Ectodermal cell (in vitro differentiated cells): Measurements from ENCODE around the gene ITGA7.
A peak's percentile ranks its signal among the peaks of the same experiment; 100 is the strongest.

Source experiments
- H3K27ac ChIP-seq: 2 replicates; pipeline ENCODE4 v1.7.0; 2013; ENCODE audit warnings: mild to moderate bottlenecking, low read depth, low read length; ENCODE audit not compliant: insufficient read depth, poor library complexity, severe bottlenecking
- H3K27me3 ChIP-seq: 2 replicates; pipeline ENCODE4 v1.7.0; 2013; ENCODE audit warnings: mild to moderate bottlenecking, low read length; ENCODE audit not compliant: insufficient read depth, control insufficient read depth, poor library complexity, severe bottlenecking
- H3K36me3 ChIP-seq: one replicate; pipeline ENCODE4 v1.7.0; 2013; ENCODE audit warnings: low read length; ENCODE audit not compliant: control insufficient read depth, insufficient read depth
- H3K4me1 ChIP-seq: one replicate; pipeline ENCODE4 v1.7.0; 2013; ENCODE audit warnings: low read length; ENCODE audit not compliant: control insufficient read depth, insufficient read depth
- H3K4me3 ChIP-seq: 2 replicates; pipeline ENCODE4 v1.7.0; 2013; ENCODE audit warnings: low read depth, low read length, control low read depth; ENCODE audit not compliant: insufficient read depth
- H3K9me3 ChIP-seq: 2 replicates; pipeline ENCODE4 v1.7.0; 2013; ENCODE audit warnings: mild to moderate bottlenecking, low read length, moderate library complexity; ENCODE audit not compliant: control insufficient read depth
- WGBS, 2 experiments: methylation state at CpG; one replicate each; pipeline ENCODE4 v1.1.7; 2013; ENCODE audit warnings: missing lambda C conversion rate in 2 of 2; 5-methylcytosine and 5-hydroxymethylcytosine counted together

Gene ITGA7

DNA sequence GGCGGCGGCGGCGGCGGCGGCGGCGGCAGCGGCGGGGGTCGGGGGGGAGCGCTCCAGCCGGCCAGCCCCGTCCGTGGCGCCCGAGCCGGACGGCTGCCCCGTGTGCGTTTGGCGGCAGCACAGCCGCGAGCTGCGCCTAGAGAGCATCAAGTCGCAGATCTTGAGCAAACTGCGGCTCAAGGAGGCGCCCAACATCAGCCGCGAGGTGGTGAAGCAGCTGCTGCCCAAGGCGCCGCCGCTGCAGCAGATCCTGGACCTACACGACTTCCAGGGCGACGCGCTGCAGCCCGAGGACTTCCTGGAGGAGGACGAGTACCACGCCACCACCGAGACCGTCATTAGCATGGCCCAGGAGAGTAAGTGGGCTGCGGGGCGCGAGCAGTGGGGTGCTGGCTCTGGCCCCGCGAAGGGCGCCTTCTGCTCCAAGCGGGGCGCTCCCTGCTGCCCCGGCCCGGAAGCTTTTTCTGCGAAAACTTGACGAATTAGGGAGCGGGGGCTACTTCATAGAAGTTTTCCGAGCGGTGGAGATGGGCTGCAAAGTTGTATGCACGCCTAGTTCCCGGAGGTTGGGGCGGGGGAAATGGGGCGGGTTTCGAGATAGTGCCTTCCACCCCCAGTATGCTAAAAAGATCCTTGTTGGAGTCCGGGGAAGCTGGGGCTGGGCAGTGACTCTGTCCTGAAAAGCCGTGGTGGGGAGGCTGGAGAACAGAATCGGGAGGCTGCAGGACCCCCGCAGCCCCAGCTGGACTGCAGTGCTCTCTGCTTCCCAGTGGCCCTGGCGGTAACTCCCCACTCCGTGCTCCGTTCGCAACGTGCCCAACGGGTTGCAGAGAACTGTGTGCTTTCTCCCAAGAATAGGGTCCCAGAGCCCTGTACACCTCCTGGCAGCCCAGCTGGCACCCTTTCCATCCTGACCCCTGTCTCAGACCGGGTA is 36.0 kb upstream of the ITGA7 start:
- Histone ChIP-seq H3K36me3 (peaks cover 9% of the 10 kb centered on the region), H3K27me3 (no peaks in the 10 kb centered on the region), H3K27ac (peak overlapping the region; percentile 40), H3K4me3 (peak overlapping the region; percentile 96), H3K9me3 (no peaks in the 10 kb centered on the region), H3K4me1 (peaks cover 35% of the 10 kb centered on the region)
- WGBS, 2 experiments, result 0% methylated on average over 73 of the region's 73 CpGs

DNA sequence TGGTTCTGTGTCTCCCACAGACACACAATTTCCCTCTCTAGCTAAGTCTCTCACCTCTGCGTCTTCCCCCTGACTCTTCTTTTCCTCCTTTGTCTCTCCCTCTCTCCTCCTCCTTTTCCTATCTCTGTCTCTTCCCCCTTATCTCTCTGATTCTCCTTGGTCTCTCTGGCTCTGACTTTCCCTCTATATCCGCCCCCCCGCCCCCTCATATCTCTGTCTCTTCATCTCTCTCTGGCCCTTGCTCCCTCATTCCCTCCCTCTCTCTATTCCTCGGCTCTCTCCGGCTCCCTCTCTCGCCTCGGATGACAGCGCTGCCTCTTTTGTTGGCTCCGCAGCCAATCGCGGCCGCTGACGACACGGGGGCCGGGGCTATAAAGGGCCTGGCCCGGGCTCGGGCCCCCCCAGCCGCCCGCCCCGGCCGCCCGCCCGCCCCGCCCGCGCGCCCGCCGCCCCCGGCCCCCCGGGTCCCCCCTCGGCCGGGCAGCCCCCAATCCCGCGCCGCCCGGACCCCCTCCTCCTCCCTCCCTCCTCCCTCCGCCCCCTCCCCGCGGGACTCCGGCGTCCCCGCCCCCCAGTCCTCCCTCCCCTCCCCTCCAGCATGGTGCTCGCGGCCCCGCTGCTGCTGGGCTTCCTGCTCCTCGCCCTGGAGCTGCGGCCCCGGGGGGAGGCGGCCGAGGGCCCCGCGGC is 35.2 kb upstream of the ITGA7 start, which contains the start of gene GDF11:
Gene GDF11, plus strand, starts transcription at position 404 of the 687 bp plus-strand sequence. Its CDS starts 195 bp downstream, at position 599.
- Histone ChIP-seq H3K9me3 (no peaks in the 10 kb centered on the region), H3K4me3 (peak within 1 kb of the TSS; percentile 96), H3K4me1 (peaks cover 27% of the 10 kb centered on the region), H3K36me3 (peaks cover 2% of the 10 kb centered on the region), H3K27ac (peak within 1 kb of the TSS; percentile 68), H3K27me3 (no peaks in the 10 kb centered on the region)
- WGBS, 2 experiments, result 0% methylated on average over 27 to 32 of the region's 53 CpGs

DNA sequence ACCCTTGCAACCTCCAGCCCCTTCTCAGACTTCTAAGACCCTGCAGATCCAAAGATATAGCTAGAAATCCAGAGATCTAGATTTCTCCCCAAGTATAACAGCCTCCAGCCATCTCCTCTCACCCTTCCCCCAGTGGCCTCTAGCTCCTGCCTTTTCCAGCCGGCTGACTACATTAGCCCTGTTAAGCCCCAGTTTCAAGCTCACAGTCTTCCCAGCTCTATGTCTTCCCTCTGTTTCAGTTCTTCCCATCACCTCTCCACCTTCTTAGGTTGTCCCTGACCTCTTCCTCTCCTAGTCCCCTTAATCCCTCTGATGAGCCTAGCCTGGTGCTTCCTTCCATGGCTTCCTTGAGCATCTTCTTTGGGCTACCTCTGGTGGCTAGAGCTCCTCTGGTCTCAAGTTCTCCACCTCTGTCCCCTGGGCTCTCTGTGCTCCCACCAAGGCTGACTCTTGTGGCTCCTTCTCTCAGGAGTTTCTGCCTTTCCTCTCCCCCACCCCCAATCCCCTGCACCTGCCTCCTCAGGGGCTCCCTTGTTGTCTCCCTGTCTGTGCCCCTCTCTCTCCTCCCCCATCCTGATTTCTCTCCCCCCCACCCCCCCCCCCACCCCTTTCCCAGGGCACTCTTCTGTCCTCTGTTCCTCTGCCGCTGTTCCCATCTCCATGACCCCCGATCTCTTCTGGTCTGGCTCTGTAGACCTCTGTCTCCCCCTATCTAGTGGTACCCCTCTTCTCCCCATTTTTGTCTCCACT is 34.4 kb upstream of the ITGA7 start:
- Histone ChIP-seq H3K27me3 (no peaks in the 10 kb centered on the region), H3K4me1 (peaks cover 26% of the 10 kb centered on the region), H3K9me3 (no peaks in the 10 kb centered on the region), H3K36me3 (no peaks in the 10 kb centered on the region), H3K4me3 (peak overlapping the region; percentile 32), H3K27ac (peak overlapping the region; percentile 68)
- 26 to 41% methylated on average over 3 of the region's 3 CpGs for WGBS, 2 experiments

DNA sequence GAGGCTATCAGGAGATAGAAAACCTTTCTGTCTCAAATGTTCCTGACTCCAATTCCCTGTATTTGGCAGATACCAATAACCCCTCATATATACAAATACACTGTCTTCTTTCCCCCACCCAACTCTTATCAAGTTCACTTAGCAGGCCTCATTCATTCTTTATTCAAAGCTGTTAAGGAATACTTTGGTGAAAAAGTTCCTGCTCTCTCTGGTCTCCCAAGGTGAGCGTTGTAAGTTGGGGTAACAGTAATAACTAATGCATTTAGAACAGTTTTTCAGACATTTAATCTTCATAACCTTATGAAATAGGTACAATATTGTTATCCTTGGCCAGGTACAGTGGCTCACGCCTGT is 31.3 kb upstream of the ITGA7 start:
- Histone ChIP-seq H3K4me3 (peak overlapping the region; percentile 63), H3K36me3 (no peaks in the 10 kb centered on the region), H3K27me3 (no peaks in the 10 kb centered on the region), H3K27ac (peak overlapping the region; percentile 16), H3K9me3 (no peaks in the 10 kb centered on the region), H3K4me1 (peaks cover 20% of the 10 kb centered on the region)
- 79 to 95% methylated on average over 1 to 2 of the region's 2 CpGs for WGBS, 2 experiments

DNA sequence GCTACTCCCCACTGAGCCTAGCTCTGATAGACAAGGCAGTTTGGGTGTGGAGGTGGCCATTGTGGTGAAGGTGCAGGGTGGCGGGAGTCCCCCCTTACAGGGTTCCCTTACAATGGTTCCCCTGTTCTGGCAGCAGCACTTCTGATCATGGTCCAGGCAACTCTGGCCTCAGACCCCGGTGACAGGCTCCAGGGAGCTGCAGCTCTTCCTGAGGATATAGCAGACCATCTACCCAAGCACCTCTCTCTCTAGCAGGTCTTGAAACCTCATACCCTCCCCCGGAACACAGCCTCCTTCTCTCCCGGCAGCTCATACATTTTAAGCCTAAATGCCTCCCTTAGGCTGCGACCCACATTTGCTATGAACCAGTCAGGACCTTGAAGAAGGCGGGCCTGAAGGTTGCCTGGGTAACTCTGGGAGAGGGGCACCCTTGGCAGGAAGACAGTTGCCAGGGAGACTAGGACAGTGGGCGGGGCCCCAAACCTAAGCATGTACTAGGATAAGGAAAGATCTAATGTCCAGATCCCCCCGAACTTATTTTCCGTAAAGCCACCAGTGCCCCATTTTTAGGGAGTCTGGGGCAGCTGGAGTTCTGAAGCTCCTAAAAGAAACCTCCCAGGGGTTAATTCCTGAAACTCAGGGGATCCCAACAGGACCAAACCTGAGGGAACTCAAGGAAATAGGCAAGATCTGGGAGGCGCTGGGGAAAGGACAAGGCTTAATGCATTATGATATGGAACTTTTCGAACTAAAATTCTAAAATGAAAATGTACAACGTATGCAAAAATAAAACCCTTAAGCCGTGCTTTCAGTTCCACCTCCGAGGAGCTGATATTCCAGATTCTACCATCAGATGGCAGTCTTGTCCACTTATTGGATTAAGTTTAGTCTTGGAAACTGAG is 30.7 kb upstream of the ITGA7 start:
- Histone ChIP-seq H3K36me3 (no peaks in the 10 kb centered on the region), H3K27ac (peak overlapping the region; percentile 68), H3K4me1 (peaks cover 20% of the 10 kb centered on the region), H3K4me3 (peak overlapping the region; percentile 63), H3K9me3 (no peaks in the 10 kb centered on the region), H3K27me3 (no peaks in the 10 kb centered on the region)
- WGBS, 2 experiments, result 1% methylated on average over 14 of the region's 14 CpGs

DNA sequence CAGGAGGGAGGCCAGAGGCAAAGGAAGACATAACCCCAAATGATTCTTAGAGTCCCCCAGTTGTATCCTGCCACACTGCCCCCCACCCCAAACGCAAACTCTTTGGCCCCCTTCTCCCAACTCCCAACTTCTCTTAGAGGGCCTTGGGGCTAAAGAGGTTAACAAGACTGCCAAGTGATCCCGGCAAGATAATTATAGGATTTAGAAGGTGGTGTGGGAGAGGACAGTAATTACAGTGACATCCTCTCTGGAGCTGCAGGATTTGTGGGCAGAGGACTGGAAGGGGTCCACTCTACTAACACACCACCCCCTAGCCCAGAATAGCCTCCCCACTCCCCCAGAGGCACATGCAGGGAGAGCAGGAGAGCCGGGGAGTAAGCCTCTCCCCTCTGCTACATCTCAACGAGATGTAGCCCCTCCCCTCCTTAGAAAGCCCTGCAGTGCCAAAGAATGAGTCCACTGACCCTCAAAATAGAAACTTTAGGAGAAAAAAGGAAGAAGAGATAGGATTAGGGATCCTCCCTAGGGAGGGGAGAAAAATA is 29.9 kb upstream of the ITGA7 start:
- Histone ChIP-seq H3K27me3 (no peaks in the 10 kb centered on the region), H3K36me3 (no peaks in the 10 kb centered on the region), H3K9me3 (no peaks in the 10 kb centered on the region), H3K4me3 (peak overlapping the region; percentile 63), H3K27ac (peak overlapping the region; percentile 68), H3K4me1 (peaks cover 20% of the 10 kb centered on the region)
- 12 to 20% methylated on average over 2 to 4 of the region's 4 CpGs for WGBS, 2 experiments

DNA sequence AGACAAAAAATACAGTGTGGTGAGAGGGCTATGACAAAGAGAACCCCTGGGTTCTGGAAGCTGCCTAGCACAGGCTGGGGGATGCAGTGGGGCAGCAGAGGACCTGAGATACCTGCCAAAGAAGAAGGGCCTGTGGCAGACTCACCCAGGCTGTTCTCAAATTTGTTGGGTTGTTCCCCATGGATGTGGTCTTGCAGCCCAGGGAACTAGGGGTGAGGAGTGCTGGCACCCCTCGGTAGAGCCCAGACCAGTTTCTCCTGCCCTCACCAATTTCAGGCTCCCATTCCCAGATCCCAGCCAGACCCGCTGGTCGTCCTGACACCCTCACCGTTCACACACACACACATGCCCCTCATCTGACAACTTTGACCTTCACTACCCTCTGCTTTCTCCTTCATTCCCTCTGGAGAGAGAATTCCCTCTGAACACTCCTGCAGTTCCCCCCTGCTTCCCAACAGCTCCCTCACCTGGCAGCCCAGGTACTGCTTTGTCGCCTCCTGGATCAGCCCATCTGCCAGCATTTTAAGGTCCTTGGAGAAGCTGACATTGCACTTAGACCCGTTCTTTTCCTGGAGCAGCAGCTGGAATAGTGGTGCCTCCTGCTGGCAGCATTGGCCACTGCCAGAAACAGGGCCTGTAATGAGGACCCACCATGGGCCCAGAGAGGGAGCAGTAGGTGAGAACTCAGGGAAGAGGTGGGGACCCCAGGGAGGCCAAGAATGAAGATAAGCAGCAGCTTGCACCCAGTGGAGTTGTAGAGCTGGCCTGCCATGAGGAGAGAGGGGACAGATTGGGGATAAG is 29.3 kb upstream of the ITGA7 start:
- WGBS, 2 experiments, result 42 to 45% methylated on average over 6 of the region's 6 CpGs
- H3K4me3 ChIP-seq, result peak overlapping the region; percentile 63
- H3K27ac ChIP-seq, result no peak overlapping the region
- H3K4me1 ChIP-seq, result peaks cover 18% of the 10 kb centered on the region
- H3K27me3 ChIP-seq, result no peaks in the 10 kb centered on the region
- no peaks in the 10 kb centered on the region for H3K9me3 ChIP-seq
- H3K36me3 ChIP-seq, result no peaks in the 10 kb centered on the region

DNA sequence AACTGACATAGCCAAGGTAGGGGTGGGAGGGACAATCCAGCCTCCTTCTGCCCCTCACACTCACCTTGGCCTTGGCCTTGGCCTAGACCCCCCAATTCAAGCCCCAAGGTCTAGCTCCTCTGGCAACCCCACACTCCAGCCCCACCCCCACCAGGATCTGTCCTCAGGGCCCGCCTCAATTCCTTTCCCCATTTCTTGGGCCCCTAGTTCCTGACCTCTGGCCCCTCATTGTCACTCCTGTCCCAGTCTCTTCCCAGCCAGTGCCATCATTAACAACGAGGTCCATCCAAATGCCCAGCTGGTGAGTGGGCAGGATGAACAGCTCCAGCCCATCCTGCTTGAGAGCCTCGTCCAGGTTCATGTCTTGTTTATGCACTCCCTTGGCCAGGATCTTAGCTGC is 28.4 kb upstream of the ITGA7 start:
- Histone ChIP-seq H3K4me3 (no peak overlapping the region), H3K36me3 (no peaks in the 10 kb centered on the region), H3K9me3 (no peaks in the 10 kb centered on the region), H3K27ac (no peak overlapping the region), H3K4me1 (peaks cover 14% of the 10 kb centered on the region), H3K27me3 (no peaks in the 10 kb centered on the region)
- WGBS, 2 experiments, result 89 to 92% methylated on average over 3 of the region's 3 CpGs
